ENCODE data around the gene KRTAP10-7. TPM values are rescaled to one million over a fixed set of nuclear protein-coding genes. Genes with fewer than 3 reads are reported as not detected.

The KRTAP10-7 gene
- total RNA-seq, 1 experiment from 2014 or later, result not detected

GRCh38 chr21:44619886-44620285 lies 19.5 kb downstream of the KRTAP10-7 start:
- no peak overlapping the region for H3T11ph ChIP-seq (ENCODE audit: low read length)
- DNase-seq, result no peak
- H3K27ac Mint-ChIP-seq, result no peak overlapping the region

More at GRCh38 chr21:44619886-44620285, 19.5 kb downstream of the KRTAP10-7 start:
- Histone ChIP-seq H3K23ac (ENCODE audit: insufficient read length, low read depth, low read length) (no peak overlapping the region), H3K4me1 (ENCODE audit: insufficient read depth, low read length) (no peaks in the 10 kb centered on the region), H2BK12ac (ENCODE audit: insufficient read length, low read depth, low read length) (no peak overlapping the region), H2BK15ac (ENCODE audit: low read depth, low read length) (no peak overlapping the region), H3K4ac (ENCODE audit: low read depth, low read length) (no peak overlapping the region), H2AK5ac (ENCODE audit: insufficient read length, low read length) (no peak overlapping the region), H4K20me1 (ENCODE audit: control insufficient read depth, insufficient read depth, insufficient read length) (no peaks in the 10 kb centered on the region), H2AFZ (ENCODE audit: low read length) (no peak overlapping the region), H3K14ac (ENCODE audit: insufficient read depth, low read length) (no peak overlapping the region), H4K91ac (ENCODE audit: insufficient read length, low read depth, low read length) (no peak overlapping the region), H3K27ac (ENCODE audit: insufficient read length, low read depth, low read length) (no peak overlapping the region), H4K8ac (replicated peaks; ENCODE audit: insufficient read length, low read depth, low read length) (no peak overlapping the region), H2BK5ac (ENCODE audit: insufficient read length, low read length) (no peak overlapping the region), H3K79me1 (ENCODE audit: insufficient read depth, low read depth, low read length, poor library complexity, severe bottlenecking) (no peaks in the 10 kb centered on the region), H3K56ac (ENCODE audit: insufficient read length, low read depth, low read length) (no peak overlapping the region), H3K79me2 (ENCODE audit: insufficient read depth, low read length) (no peaks in the 10 kb centered on the region), H3K27me3 (ENCODE audit: insufficient read depth, low read length) (no peaks in the 10 kb centered on the region), H4K5ac (ENCODE audit: insufficient read length, low read depth, low read length) (no peak overlapping the region), H3K23me2 (ENCODE audit: insufficient read length, low read depth, low read length, poor library complexity, severe bottlenecking) (no peaks in the 10 kb centered on the region), H3K9ac (ENCODE audit: extremely low read depth, insufficient read length, low read length) (no peak overlapping the region), H3K18ac (ENCODE audit: insufficient read length, low read depth, low read length) (no peak overlapping the region), H3K4me2 (ENCODE audit: insufficient read depth, insufficient read length, low read length) (no peak overlapping the region), H2BK120ac (ENCODE audit: low read depth, low read length, poor library complexity, severe bottlenecking) (no peak overlapping the region), H2BK20ac (ENCODE audit: low read depth, low read length, poor library complexity, severe bottlenecking) (no peak overlapping the region), H3K9me3 (ENCODE audit: control insufficient read depth, low read depth, low read length) (peaks cover 4% of the 10 kb centered on the region)
- peaks cover 12 to 44% (median 30%) of the 10 kb centered on the region in 3 experiments for H3K36me3 Mint-ChIP-seq (ENCODE audit: insufficient read depth in 1 of 3, low read depth in 3 of 3)
- H3K4me3 Mint-ChIP-seq, result no peak overlapping the region
- WGBS (ENCODE audit: extremely low coverage, insufficient read length, low lambda C conversion rate), result no CpG with 5 or more reads among the region's 6 CpGs
- TF ChIP-seq, protein P1, sequence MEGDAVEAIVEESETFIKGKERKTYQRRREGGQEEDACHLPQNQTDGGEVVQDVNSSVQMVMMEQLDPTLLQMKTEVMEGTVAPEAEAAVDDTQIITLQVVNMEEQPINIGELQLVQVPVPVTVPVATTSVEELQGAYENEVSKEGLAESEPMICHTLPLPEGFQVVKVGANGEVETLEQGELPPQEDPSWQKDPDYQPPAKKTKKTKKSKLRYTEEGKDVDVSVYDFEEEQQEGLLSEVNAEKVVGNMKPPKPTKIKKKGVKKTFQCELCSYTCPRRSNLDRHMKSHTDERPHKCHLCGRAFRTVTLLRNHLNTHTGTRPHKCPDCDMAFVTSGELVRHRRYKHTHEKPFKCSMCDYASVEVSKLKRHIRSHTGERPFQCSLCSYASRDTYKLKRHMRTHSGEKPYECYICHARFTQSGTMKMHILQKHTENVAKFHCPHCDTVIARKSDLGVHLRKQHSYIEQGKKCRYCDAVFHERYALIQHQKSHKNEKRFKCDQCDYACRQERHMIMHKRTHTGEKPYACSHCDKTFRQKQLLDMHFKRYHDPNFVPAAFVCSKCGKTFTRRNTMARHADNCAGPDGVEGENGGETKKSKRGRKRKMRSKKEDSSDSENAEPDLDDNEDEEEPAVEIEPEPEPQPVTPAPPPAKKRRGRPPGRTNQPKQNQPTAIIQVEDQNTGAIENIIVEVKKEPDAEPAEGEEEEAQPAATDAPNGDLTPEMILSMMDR (conservative IDR thresholded peaks at IDR 0.05), result no peak
- H3K4me1 Mint-ChIP-seq, result peaks cover 24 to 27% of the 10 kb centered on the region in 2 experiments
- H3K9me3 Mint-ChIP-seq, result peaks cover 47 to 52% of the 10 kb centered on the region in 2 experiments
- peaks cover 4% of the 10 kb centered on the region for H3K27me3 Mint-ChIP-seq (ENCODE audit: low read depth)

All from H9 (cell line).